Neural cell (in vitro differentiated cells): ENCODE results near the gene DIS3L2. TPM values are rescaled to one million over a fixed set of nuclear protein-coding genes. Genes with fewer than 3 reads are reported as not detected.
A peak's percentile ranks its signal among the peaks of the same experiment; 100 is the strongest.
"Not testable (repeated sequence)": the region's sequence is repeated elsewhere in the genome, so short reads cannot be mapped to it uniquely, and the experiment has no call there.

Experiments used
- H2AFZ ChIP-seq: fragments of 200-600, 300-800 bp; sonication (generic), shearing (Covaris generic); 2 replicates; pipeline ENCODE4 v1.6.0; 2014; ENCODE audit warnings: low read depth, mild to moderate bottlenecking, antibody characterized with exemption, low read length, moderate library complexity
- H3F3A ChIP-seq: fragments of 200-600 bp; shearing (Covaris generic); 2 replicates; pipeline ENCODE4 v1.6.1; 2016; ENCODE audit warnings: mild to moderate bottlenecking, moderate library complexity, mixed read lengths, antibody characterized with exemption, low read length; ENCODE audit not compliant: insufficient read depth, poor library complexity, severe bottlenecking
- H3K27ac ChIP-seq: fragments of 200-600, 300-800 bp; sonication (generic), shearing (Covaris generic); 2 replicates; pipeline ENCODE4 v1.5.1; 2014; ENCODE audit warnings: mild to moderate bottlenecking, low read length, moderate library complexity
- H3K27me3 ChIP-seq: fragments of 300-800, 200-600 bp; sonication (generic), shearing (Covaris generic); 2 replicates; pipeline ENCODE4 v1.6.0; 2014; ENCODE audit warnings: mild to moderate bottlenecking, low read depth, low read length, moderate library complexity; ENCODE audit not compliant: insufficient read depth
- H3K36me3 ChIP-seq: fragments of 300-800, 200-600 bp; sonication (generic), shearing (Covaris generic); 2 replicates; pipeline ENCODE4 v1.5.1; 2014; ENCODE audit warnings: mild to moderate bottlenecking, antibody characterized with exemption, low read length, moderate library complexity; ENCODE audit not compliant: insufficient read depth
- H3K4me2 ChIP-seq: fragments of 300-800, 200-600 bp; sonication (generic), shearing (Covaris generic); 2 replicates; pipeline ENCODE4 v1.6.0; 2014; ENCODE audit warnings: mild to moderate bottlenecking, low read length
- H3K4me3 ChIP-seq: fragments of 300-800, 200-600 bp; sonication (generic), shearing (Covaris generic); 2 replicates; pipeline ENCODE4 v1.5.1; 2014; ENCODE audit warnings: mild to moderate bottlenecking, low read length, moderate library complexity
- H3K79me2 ChIP-seq: fragments of 200-600 bp; shearing (Covaris generic); replicated peaks from 2 replicates; pipeline ENCODE4 v1.6.0; 2014; ENCODE audit warnings: mild to moderate bottlenecking, low read length, moderate library complexity; ENCODE audit not compliant: insufficient read depth
- H3K9ac ChIP-seq: fragments of 300-800, 200-600 bp; sonication (generic), shearing (Covaris generic); 2 replicates; pipeline ENCODE4 v1.6.1; 2016; ENCODE audit warnings: mild to moderate bottlenecking, low read length, mixed read lengths
- H3K9me2 ChIP-seq: fragments of 200-600 bp; shearing (Covaris generic); 2 replicates; pipeline ENCODE4 v1.6.1; 2016; ENCODE audit warnings: mild to moderate bottlenecking, low read length, mixed read lengths; ENCODE audit not compliant: insufficient read depth
- H3K9me3 ChIP-seq: fragments of 200-600, 300-800 bp; sonication (generic), shearing (Covaris generic); 2 replicates; pipeline ENCODE4 v1.6.1; 2016; ENCODE audit warnings: mild to moderate bottlenecking, mixed run types, low read length, moderate library complexity, mixed read lengths
- H4K20me1 ChIP-seq: fragments of 200-600 bp; shearing (Covaris generic); 2 replicates; pipeline ENCODE4 v1.6.1; 2016; ENCODE audit warnings: mild to moderate bottlenecking, mixed run types; ENCODE audit not compliant: insufficient read depth
- EZH2 ChIP-seq: fragments of 200-600, 300-800 bp; shearing (Covaris generic), sonication (generic); IDR thresholded peaks from 2 replicates; pipeline ENCODE4 v1.6.1; 2014; ENCODE audit warnings: antibody characterized with exemption, low read length, borderline replicate concordance, mild to moderate bottlenecking; ENCODE audit not compliant: insufficient read depth, poor library complexity, severe bottlenecking
- MXI1 ChIP-seq: fragments of 450-650 bp; conservative IDR thresholded peaks from 2 replicates; pipeline ENCODE4 v1.6.1; 2014; ENCODE audit warnings: antibody characterized with exemption, mild to moderate bottlenecking; ENCODE audit not compliant: poor library complexity, severe bottlenecking
- POLR2AphosphoS5 ChIP-seq: IDR thresholded peaks from 2 replicates; pipeline ENCODE4 v1.6.1; 2012
- RAD21 ChIP-seq: fragments of 450-650 bp; conservative IDR thresholded peaks from 2 replicates; pipeline ENCODE4 v1.6.1; 2014; ENCODE audit warnings: antibody characterized with exemption, mild to moderate bottlenecking, moderate library complexity
- SMC3 ChIP-seq: fragments of 450-650 bp; conservative IDR thresholded peaks from 2 replicates; pipeline ENCODE4 v1.6.1; 2014; ENCODE audit warnings: antibody characterized with exemption, mild to moderate bottlenecking, moderate library complexity; ENCODE audit not compliant: poor library complexity
- TAF1 ChIP-seq: IDR thresholded peaks from 2 replicates; pipeline ENCODE4 v1.6.1; 2012; ENCODE audit warnings: low read depth
- polyA plus RNA-seq: library from polyadenylated mRNA; depleted of rRNA; stranded (reverse); fragments of >200 nt; gene quantifications from 2 replicates; pipeline ENCODE4 v1.2.3, GENCODE V29; 2014
- TF ChIP-seq, protein P1 (sequence below): fragments of 450-650 bp; IDR thresholded peaks from 2 replicates; pipeline ENCODE4 v1.5.1; 2014; ENCODE audit warnings: antibody characterized with exemption, mild to moderate bottlenecking, moderate library complexity; ENCODE audit not compliant: poor library complexity, severe bottlenecking
- TF ChIP-seq, protein P2 (sequence below): IDR thresholded peaks from 2 replicates; pipeline ENCODE4 v1.6.1; 2012; ENCODE audit warnings: borderline replicate concordance

DIS3L2 gene
- polyA plus RNA-seq, 1 donor from 2014 or later: 20.0 TPM

DNA sequence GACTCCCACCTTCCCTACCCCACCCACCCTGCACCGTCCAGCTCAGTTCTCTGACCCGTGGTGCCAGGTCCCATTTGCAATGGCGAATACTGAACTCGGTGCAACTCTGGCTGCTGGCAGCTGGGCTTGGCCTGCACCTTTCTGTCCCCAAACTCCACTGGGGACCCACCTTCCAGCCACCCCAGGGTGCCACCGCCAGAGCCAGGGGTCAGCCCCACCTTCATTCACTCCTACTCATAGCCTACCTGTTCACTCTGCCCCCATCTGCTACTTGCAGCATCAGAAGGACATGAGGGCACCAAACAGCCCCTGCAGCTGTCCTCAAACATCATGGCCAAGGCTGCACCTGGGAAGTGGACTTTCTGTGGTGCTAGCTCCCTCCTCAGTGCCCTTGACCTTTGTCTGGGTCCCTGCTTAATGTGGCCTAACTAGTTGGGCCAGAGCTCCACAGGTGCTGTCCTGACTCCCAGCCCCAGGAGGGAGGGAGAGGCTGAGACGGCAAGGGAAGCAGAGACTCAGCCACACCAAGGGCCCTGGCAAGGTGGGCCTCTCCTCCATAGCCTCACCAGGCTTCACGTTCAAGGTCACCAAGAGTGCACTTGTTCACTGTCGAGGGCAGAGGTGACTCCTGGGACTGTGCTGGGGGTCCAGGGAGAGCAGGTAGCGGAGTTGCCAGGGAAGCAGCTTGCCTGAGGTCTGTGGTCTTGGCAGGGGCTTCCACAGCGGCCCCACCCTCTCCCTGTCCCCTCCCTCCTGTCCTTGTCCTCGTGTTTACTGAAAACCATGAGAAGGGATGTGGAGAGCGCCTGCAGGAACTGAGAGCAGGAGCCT lies 365.0 kb downstream of the DIS3L2 start:
- not testable (repeated sequence) for H3K9ac ChIP-seq, H2AFZ ChIP-seq, H3K9me2 ChIP-seq, H3K9me3 ChIP-seq, H3K27me3 ChIP-seq, H3K27ac ChIP-seq, H3K4me3 ChIP-seq, H4K20me1 ChIP-seq, H3K4me2 ChIP-seq, H3K36me3 ChIP-seq, H3K79me2 ChIP-seq, H3F3A ChIP-seq

DNA sequence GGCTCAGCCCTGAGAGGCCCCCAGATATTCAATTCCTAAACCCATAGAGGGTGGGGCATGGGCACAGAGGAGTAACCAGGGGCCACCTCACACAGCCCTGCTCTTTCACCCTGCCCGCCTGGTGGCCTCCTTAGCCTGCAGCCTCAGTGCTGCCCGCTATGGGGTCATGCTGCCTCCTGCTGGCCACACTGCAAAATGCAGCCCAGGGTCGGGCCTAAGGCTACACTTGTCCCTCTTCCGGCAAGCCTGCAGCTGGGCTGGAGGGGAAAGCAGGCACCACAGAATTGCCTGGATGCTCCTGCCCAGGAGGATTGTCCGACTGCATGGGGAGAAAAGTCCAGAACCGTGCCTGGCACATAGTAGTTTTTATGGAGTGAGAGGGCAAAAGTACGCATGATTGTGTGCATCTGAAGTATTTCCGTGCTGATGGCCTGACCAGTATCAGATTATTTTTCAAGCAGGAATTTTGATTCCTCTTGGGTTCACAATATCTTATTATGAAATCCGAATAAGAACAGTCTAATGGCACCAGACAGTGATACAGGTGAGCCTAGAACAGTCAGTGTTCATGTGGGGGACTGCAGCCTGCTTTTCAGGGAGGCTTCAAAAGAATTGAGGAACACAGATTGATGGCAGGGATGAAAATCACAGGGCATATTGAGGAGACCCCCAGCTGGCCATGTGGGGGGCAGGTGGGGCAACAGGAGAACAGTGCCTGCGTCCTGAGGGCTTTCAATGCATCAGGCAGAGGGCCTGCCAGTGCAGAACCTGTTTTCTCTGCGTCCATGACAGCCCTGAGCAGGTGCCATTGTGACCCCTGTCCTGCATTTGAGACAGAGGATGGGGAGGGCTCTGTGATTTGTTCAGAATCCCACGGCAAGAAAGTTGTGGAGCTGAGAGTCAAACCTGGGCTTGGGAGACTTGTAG lies 365.9 kb downstream of the DIS3L2 start:
- no peaks in the 10 kb centered on the region for H3K9me2 ChIP-seq
- H2AFZ ChIP-seq: no peak overlapping the region
- no peaks in the 10 kb centered on the region for H3K9me3 ChIP-seq
- no peaks in the 10 kb centered on the region for H3K79me2 ChIP-seq
- H4K20me1 ChIP-seq: no peaks in the 10 kb centered on the region
- no peaks in the 10 kb centered on the region for H3F3A ChIP-seq
- H3K27ac ChIP-seq: no peak overlapping the region
- no peak overlapping the region for H3K9ac ChIP-seq
- no peaks in the 10 kb centered on the region for H3K36me3 ChIP-seq
- TF ChIP-seq, protein P1, sequence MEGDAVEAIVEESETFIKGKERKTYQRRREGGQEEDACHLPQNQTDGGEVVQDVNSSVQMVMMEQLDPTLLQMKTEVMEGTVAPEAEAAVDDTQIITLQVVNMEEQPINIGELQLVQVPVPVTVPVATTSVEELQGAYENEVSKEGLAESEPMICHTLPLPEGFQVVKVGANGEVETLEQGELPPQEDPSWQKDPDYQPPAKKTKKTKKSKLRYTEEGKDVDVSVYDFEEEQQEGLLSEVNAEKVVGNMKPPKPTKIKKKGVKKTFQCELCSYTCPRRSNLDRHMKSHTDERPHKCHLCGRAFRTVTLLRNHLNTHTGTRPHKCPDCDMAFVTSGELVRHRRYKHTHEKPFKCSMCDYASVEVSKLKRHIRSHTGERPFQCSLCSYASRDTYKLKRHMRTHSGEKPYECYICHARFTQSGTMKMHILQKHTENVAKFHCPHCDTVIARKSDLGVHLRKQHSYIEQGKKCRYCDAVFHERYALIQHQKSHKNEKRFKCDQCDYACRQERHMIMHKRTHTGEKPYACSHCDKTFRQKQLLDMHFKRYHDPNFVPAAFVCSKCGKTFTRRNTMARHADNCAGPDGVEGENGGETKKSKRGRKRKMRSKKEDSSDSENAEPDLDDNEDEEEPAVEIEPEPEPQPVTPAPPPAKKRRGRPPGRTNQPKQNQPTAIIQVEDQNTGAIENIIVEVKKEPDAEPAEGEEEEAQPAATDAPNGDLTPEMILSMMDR: peak; percentile 90
- TF ChIP-seq EZH2 (no peak), RAD21 (peak; percentile 87), MXI1 (no peak), SMC3 (peak; percentile 86)
- H3K27me3 ChIP-seq: no peaks in the 10 kb centered on the region
- H3K4me3 ChIP-seq: no peak overlapping the region
- no peak overlapping the region for H3K4me2 ChIP-seq

DNA sequence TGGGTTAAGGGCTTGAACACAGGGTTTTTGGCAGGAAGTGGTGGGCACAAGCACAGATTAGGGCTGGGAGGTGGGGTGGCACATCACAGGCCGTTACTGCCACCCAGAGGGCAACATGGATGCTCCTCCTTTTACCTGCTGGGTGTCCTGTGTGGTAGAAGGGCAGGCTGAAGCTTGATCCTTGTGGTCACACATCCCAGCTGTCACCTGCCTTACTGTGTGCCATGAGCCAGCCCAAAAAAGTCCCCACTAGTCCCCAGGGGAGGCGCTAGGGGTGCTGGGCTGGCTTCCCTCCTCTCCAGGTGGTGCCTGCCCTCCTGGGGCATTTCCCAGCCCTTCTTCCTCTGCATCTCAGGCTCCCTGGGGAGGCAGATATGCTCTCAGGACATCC lies 366.5 kb downstream of the DIS3L2 start:
- H3K79me2 ChIP-seq: no peaks in the 10 kb centered on the region
- no peaks in the 10 kb centered on the region for H3K27me3 ChIP-seq
- H3K9me2 ChIP-seq: no peaks in the 10 kb centered on the region
- no peak overlapping the region for H2AFZ ChIP-seq
- TF ChIP-seq EZH2 (no peak), TAF1 (no peak), POLR2AphosphoS5 (no peak), MXI1 (no peak)
- TF ChIP-seq, protein P1: peak; percentile 12
- TF ChIP-seq, protein P2, sequence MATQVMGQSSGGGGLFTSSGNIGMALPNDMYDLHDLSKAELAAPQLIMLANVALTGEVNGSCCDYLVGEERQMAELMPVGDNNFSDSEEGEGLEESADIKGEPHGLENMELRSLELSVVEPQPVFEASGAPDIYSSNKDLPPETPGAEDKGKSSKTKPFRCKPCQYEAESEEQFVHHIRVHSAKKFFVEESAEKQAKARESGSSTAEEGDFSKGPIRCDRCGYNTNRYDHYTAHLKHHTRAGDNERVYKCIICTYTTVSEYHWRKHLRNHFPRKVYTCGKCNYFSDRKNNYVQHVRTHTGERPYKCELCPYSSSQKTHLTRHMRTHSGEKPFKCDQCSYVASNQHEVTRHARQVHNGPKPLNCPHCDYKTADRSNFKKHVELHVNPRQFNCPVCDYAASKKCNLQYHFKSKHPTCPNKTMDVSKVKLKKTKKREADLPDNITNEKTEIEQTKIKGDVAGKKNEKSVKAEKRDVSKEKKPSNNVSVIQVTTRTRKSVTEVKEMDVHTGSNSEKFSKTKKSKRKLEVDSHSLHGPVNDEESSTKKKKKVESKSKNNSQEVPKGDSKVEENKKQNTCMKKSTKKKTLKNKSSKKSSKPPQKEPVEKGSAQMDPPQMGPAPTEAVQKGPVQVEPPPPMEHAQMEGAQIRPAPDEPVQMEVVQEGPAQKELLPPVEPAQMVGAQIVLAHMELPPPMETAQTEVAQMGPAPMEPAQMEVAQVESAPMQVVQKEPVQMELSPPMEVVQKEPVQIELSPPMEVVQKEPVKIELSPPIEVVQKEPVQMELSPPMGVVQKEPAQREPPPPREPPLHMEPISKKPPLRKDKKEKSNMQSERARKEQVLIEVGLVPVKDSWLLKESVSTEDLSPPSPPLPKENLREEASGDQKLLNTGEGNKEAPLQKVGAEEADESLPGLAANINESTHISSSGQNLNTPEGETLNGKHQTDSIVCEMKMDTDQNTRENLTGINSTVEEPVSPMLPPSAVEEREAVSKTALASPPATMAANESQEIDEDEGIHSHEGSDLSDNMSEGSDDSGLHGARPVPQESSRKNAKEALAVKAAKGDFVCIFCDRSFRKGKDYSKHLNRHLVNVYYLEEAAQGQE: no peak
- no peaks in the 10 kb centered on the region for H3K9me3 ChIP-seq
- no peak overlapping the region for H3K27ac ChIP-seq
- no peak overlapping the region for H3K9ac ChIP-seq
- H3K36me3 ChIP-seq: no peaks in the 10 kb centered on the region
- no peaks in the 10 kb centered on the region for H3F3A ChIP-seq
- no peak overlapping the region for H3K4me2 ChIP-seq
- no peaks in the 10 kb centered on the region for H4K20me1 ChIP-seq
- no peak overlapping the region for H3K4me3 ChIP-seq
